OCI-LY7 (cell line): Measurements from ENCODE around the gene SMIM10. TPM values are rescaled to one million over a fixed set of nuclear protein-coding genes. Genes with fewer than 3 reads are reported as not detected.

Experiments used
- BruUV-seq: library from RNA; stranded (reverse); fragments of 400-500 nt; replicated peaks from 2 replicates; lab custom pipeline; 2021; lab: Mats Ljungman, UMichigan
- CTCF ChIA-PET: fragments of 300-600 bp; sonication (Branson Sonifier 250); formaldehyde crosslinking; loops from one replicate; lab custom pipeline; 2022; ENCODE audit warnings: antibody characterized with exemption; ENCODE audit not compliant: unreplicated experiment; lab: Charles Lee
- POLR2A ChIA-PET: fragments of 300-600 bp; sonication (Branson Sonifier 250); formaldehyde crosslinking; loops from one replicate; lab custom pipeline; 2022; ENCODE audit warnings: antibody characterized with exemption; lab: Charles Lee
- DNase-seq: peaks from one replicate; pipeline ENCODE4 v3.0.0-alpha.2; 2015; ENCODE audit warnings: low spot score
- H2AFZ ChIP-seq: fragments of 200-600 bp; sonication (generic), shearing (Covaris generic); 2 replicates; pipeline ENCODE4 v1.6.1; 2014; ENCODE audit warnings: mild to moderate bottlenecking, antibody characterized with exemption, low read length, moderate library complexity
- H3K27ac ChIP-seq: fragments of 200-600 bp; sonication (generic); 2 replicates; pipeline ENCODE4 v1.5.1; 2014; ENCODE audit warnings: mixed run types, low read depth, mild to moderate bottlenecking, moderate library complexity, low read length, inconsistent platforms; ENCODE audit not compliant: poor library complexity, severe bottlenecking
- H3K36me3 ChIP-seq: fragments of 200-600 bp; sonication (generic); 2 replicates; pipeline ENCODE4 v1.6.1; 2014; ENCODE audit warnings: mild to moderate bottlenecking, antibody characterized with exemption, low read length, moderate library complexity, mixed read lengths; ENCODE audit not compliant: insufficient read depth
- H3K4me1 ChIP-seq: fragments of 200-600 bp; sonication (generic); 2 replicates; pipeline ENCODE4 v1.5.1; 2014; ENCODE audit warnings: mild to moderate bottlenecking, low read length; ENCODE audit not compliant: insufficient read depth, poor library complexity, severe bottlenecking
- H3K4me2 ChIP-seq: fragments of 200-600 bp; sonication (generic); 2 replicates; pipeline ENCODE4 v1.6.1; 2014; ENCODE audit warnings: mild to moderate bottlenecking, low read length
- H3K4me3 ChIP-seq: fragments of 200-600 bp; sonication (generic); 2 replicates; pipeline ENCODE4 v1.5.1; 2014; ENCODE audit warnings: mild to moderate bottlenecking, low read depth, low read length; ENCODE audit not compliant: poor library complexity, severe bottlenecking
- H3K79me2 ChIP-seq: fragments of 200-600 bp; sonication (generic); 2 replicates; pipeline ENCODE4 v1.6.1; 2016; ENCODE audit warnings: low read depth, mild to moderate bottlenecking, low read length, moderate library complexity, mixed read lengths; ENCODE audit not compliant: insufficient read depth
- H3K9me2 ChIP-seq: fragments of 200-600 bp; sonication (generic); 2 replicates; pipeline ENCODE4 v1.6.1; 2016; ENCODE audit warnings: mild to moderate bottlenecking, low read length, mixed read lengths; ENCODE audit not compliant: insufficient read depth
- H3K9me3 ChIP-seq: fragments of 200-600 bp; sonication (generic); 2 replicates; pipeline ENCODE4 v1.6.1; 2014; ENCODE audit warnings: mild to moderate bottlenecking, mixed run types, low read length, mixed read lengths
- H4K20me1 ChIP-seq: fragments of 200-600 bp; sonication (generic); 2 replicates; pipeline ENCODE4 v1.6.1; 2014; ENCODE audit warnings: mild to moderate bottlenecking, antibody characterized with exemption, low read length, moderate library complexity, mixed read lengths; ENCODE audit not compliant: insufficient read depth
- EZH2phosphoT487 ChIP-seq: fragments of 200-600 bp; sonication (generic); IDR thresholded peaks from 2 replicates; pipeline ENCODE4 v1.6.1; 2018; ENCODE audit warnings: low read depth, borderline replicate concordance, mild to moderate bottlenecking, mixed run types, antibody characterized with exemption, low read length, moderate library complexity, mixed read lengths
- intact Hi-C: fragments of 100-400 bp; cut with micrococcal nuclease; formaldehyde crosslinking; loops from one replicate; pipeline ENCODE4 v1.10.0; 2022; ENCODE audit not compliant: unreplicated experiment
- total RNA-seq, 2 experiments: library from RNA; depleted of rRNA in 1 of 2; stranded (reverse); fragments of >200 nt in 1 of 2; shearing (Covaris generic) in 1 of 2; gene quantifications; 2 replicates each; pipeline ENCODE4 v1.2.3, GENCODE V29; 2014 to 2022
- TF ChIP-seq, protein P1 (sequence below): fragments of 200-600 bp; sonication (generic); conservative IDR thresholded peaks from 2 replicates; pipeline ENCODE4 v1.5.1; 2014; ENCODE audit warnings: mild to moderate bottlenecking, antibody characterized with exemption, low read length, moderate library complexity, mixed read lengths

The SMIM10 gene
- total RNA-seq, 2 experiments from 2014 or later = 0.16 to 1.5 TPM

GRCh38 chrX:134998246-134998645, 7.5 kb downstream of the SMIM10 start:
- no peaks in the 10 kb centered on the region for H3K4me1 ChIP-seq
- DNase-seq = no peak
- H3K79me2 ChIP-seq = no peaks in the 10 kb centered on the region
- H3K9me2 ChIP-seq = no peaks in the 10 kb centered on the region
- intact Hi-C loops = no loop called here
- no peak overlapping the region for H3K27ac ChIP-seq
- TF ChIP-seq EZH2phosphoT487 = no peak
- TF ChIP-seq, protein P1, sequence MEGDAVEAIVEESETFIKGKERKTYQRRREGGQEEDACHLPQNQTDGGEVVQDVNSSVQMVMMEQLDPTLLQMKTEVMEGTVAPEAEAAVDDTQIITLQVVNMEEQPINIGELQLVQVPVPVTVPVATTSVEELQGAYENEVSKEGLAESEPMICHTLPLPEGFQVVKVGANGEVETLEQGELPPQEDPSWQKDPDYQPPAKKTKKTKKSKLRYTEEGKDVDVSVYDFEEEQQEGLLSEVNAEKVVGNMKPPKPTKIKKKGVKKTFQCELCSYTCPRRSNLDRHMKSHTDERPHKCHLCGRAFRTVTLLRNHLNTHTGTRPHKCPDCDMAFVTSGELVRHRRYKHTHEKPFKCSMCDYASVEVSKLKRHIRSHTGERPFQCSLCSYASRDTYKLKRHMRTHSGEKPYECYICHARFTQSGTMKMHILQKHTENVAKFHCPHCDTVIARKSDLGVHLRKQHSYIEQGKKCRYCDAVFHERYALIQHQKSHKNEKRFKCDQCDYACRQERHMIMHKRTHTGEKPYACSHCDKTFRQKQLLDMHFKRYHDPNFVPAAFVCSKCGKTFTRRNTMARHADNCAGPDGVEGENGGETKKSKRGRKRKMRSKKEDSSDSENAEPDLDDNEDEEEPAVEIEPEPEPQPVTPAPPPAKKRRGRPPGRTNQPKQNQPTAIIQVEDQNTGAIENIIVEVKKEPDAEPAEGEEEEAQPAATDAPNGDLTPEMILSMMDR = no peak
- no peak overlapping the region for H2AFZ ChIP-seq
- no peaks in the 10 kb centered on the region for H4K20me1 ChIP-seq
- no TSS peak for BruUV-seq
- H3K9me3 ChIP-seq = no peaks in the 10 kb centered on the region
- no peaks in the 10 kb centered on the region for H3K36me3 ChIP-seq
- ChIA-PET POLR2A (no interaction called here), CTCF (no interaction called here)
- no peak overlapping the region for H3K4me2 ChIP-seq
- no peak overlapping the region for H3K4me3 ChIP-seq

- no peaks in the 10 kb centered on the region for H3K9me3 ChIP-seq
- no peak overlapping the region for H3K4me2 ChIP-seq
- H3K79me2 ChIP-seq = no peaks in the 10 kb centered on the region
- H4K20me1 ChIP-seq = no peaks in the 10 kb centered on the region
- DNase-seq = peak; percentile 15
- TF ChIP-seq, protein P1 = peak; percentile 65
- TF ChIP-seq EZH2phosphoT487 = no peak
- ChIA-PET CTCF (no interaction called here), POLR2A (interaction anchor here (0.6 kb wide), 1 partner anchor 31 kb away, joined by 3 read pairs; no protein-coding TSS in a partner anchor)
- H3K36me3 ChIP-seq = no peaks in the 10 kb centered on the region
- H3K9me2 ChIP-seq = no peaks in the 10 kb centered on the region
- no peaks in the 10 kb centered on the region for H3K4me1 ChIP-seq
- BruUV-seq = no TSS peak
- H3K4me3 ChIP-seq = no peak overlapping the region
- H3K27ac ChIP-seq = no peak overlapping the region
- intact Hi-C loops = loop anchor here (1.0 kb wide), 1 partner anchor 34 kb away; no protein-coding TSS in a partner anchor
- H2AFZ ChIP-seq = no peak overlapping the region
Observed at GRCh38 chrX:134999469-134999868, 8.7 kb downstream of the SMIM10 start.

DNA sequence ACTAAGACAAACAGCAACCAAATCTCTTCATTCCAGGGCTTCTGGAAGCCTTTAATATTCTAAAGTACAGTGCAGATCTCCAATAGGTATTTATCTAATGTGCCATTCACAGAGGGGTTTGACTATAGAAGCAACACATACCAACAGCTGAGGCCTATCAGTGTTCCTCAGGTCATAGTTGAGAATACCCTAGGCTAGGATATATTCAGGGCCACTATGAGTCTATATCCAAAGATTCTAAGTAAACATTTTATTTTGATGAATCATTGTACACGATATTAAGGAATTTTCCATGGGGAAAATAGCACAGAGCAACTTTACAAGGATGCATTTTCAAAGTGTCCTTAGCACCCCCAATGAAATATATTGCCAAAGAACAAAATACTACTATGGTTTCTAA, 9.7 kb downstream of the SMIM10 start:
- H3K9me2 ChIP-seq = no peaks in the 10 kb centered on the region
- no peak overlapping the region for H3K4me3 ChIP-seq
- no peak for DNase-seq
- no peak for TF ChIP-seq EZH2phosphoT487
- TF ChIP-seq, protein P1 = no peak
- no peaks in the 10 kb centered on the region for H3K9me3 ChIP-seq
- CTCF ChIA-PET = no interaction called here
- POLR2A ChIA-PET = no interaction called here
- BruUV-seq = no TSS peak
- no peaks in the 10 kb centered on the region for H3K79me2 ChIP-seq
- H4K20me1 ChIP-seq = no peaks in the 10 kb centered on the region
- H3K4me1 ChIP-seq = no peaks in the 10 kb centered on the region
- H2AFZ ChIP-seq = no peak overlapping the region
- no peak overlapping the region for H3K4me2 ChIP-seq
- H3K27ac ChIP-seq = no peak overlapping the region
- no peaks in the 10 kb centered on the region for H3K36me3 ChIP-seq
- intact Hi-C loops = no loop called here
